Stimulated activated CD4-positive, alpha-beta T cell treated with anti-CD3 and anti-CD28 coated beads, Interleukin-1b, Interleukin-23, amount 100 ng/mL, for 24 hours (primary cell): ENCODE results near the gene KRTAP20-4.

Source experiments
- DNase-seq, 4 experiments: peaks; one replicate each; pipeline ENCODE4 v3.0.0-alpha.2; 2020; ENCODE audit warnings: low read depth in 4 of 4, low spot score in 1 of 4

The KRTAP20-4 gene

GRCh38 chr21:30620522-30620921 is at the start of gene KRTAP20-4:
Gene KRTAP20-4, plus strand, starts transcription at chr21:30620627.
- DNase-seq: no peak

GRCh38 chr21:30577766-30578165 is 42.7 kb upstream of the KRTAP20-4 start:
- no peak for DNase-seq

GRCh38 chr21:30579346-30579745 is 41.1 kb upstream of the KRTAP20-4 start:
- DNase-seq: no peak

GRCh38 chr21:30580132-30580531 is 40.3 kb upstream of the KRTAP20-4 start:
- DNase-seq: no peak

GRCh38 chr21:30582870-30583269 is 37.6 kb upstream of the KRTAP20-4 start:
- no peak for DNase-seq

- no peak for DNase-seq
Measured at GRCh38 chr21:30590297-30590696, 30.1 kb upstream of the KRTAP20-4 start, which contains the start of gene KRTAP22-2. Gene KRTAP22-2, minus strand, starts transcription at chr21:30590397.

- no peak for DNase-seq
Measured at GRCh38 chr21:30592140-30592539, 28.3 kb upstream of the KRTAP20-4 start, which contains the start of gene KRTAP6-3. Gene KRTAP6-3, plus strand, starts transcription at chr21:30592440. Its CDS starts 6 bp downstream, at chr21:30592446.

- no peak for DNase-seq
Measured at GRCh38 chr21:30598802-30599201, 21.6 kb upstream of the KRTAP20-4 start, which contains the start of gene KRTAP6-2. Gene KRTAP6-2, minus strand, starts transcription at chr21:30598902. Its CDS starts 28 bp downstream, at chr21:30598874.

- no peak for DNase-seq
Measured at GRCh38 chr21:30600787-30601186, 19.6 kb upstream of the KRTAP20-4 start, which contains the start of gene KRTAP22-1. Gene KRTAP22-1, plus strand, starts transcription at chr21:30601087.

- no peak for DNase-seq
Measured at GRCh38 chr21:30605968-30606367, 14.5 kb upstream of the KRTAP20-4 start.

GRCh38 chr21:30612132-30612531 is 8.3 kb upstream of the KRTAP20-4 start:
- no peak for DNase-seq

GRCh38 chr21:30613836-30614235 is 6.6 kb upstream of the KRTAP20-4 start, which contains the start of gene KRTAP6-1:
Gene KRTAP6-1, minus strand, starts transcription at chr21:30613930. Its CDS starts 26 bp downstream, at chr21:30613904.
- DNase-seq: no peak

- no peak for DNase-seq
Measured at GRCh38 chr21:30615199-30615598, 5.2 kb upstream of the KRTAP20-4 start.

GRCh38 chr21:30616125-30616524 is 4.3 kb upstream of the KRTAP20-4 start, which contains the start of gene KRTAP20-1:
Gene KRTAP20-1, plus strand, starts transcription at chr21:30616425. Its CDS starts 30 bp downstream, at chr21:30616455.
- DNase-seq: no peak

- DNase-seq: no peak
Measured at GRCh38 chr21:30620080-30620479, 347 bp upstream of the KRTAP20-4 start.

GRCh38 chr21:30623362-30623761 is 2.9 kb downstream of the KRTAP20-4 start:
- DNase-seq: no peak

- DNase-seq: no peak
Measured at GRCh38 chr21:30625449-30626165, 5.2 kb downstream of the KRTAP20-4 start.

- DNase-seq: no peak
Measured at GRCh38 chr21:30628109-30628508, 7.7 kb downstream of the KRTAP20-4 start.

- DNase-seq: no peak
Measured at GRCh38 chr21:30629200-30629599, 8.8 kb downstream of the KRTAP20-4 start.

GRCh38 chr21:30634906-30635305 is 14.5 kb downstream of the KRTAP20-4 start, which contains the start of gene KRTAP20-2:
Gene KRTAP20-2, plus strand, starts transcription at chr21:30635206. Its CDS starts 58 bp downstream, at chr21:30635264.
- no peak for DNase-seq

- DNase-seq: no peak
Measured at GRCh38 chr21:30638686-30639085, 18.3 kb downstream of the KRTAP20-4 start.

GRCh38 chr21:30642564-30642963 is 22.1 kb downstream of the KRTAP20-4 start, which contains the start of gene KRTAP20-3:
Gene KRTAP20-3, plus strand, starts transcription at chr21:30642864.
- DNase-seq: no peak
